Gastrocnemius medialis (tissue), 4 donors: ENCODE data around the gene RXRB. TPM values are rescaled to one million over a fixed set of nuclear protein-coding genes. Genes with fewer than 3 reads are reported as not detected.

Source experiments
- ATAC-seq, 2 donors: fragments of 150-250 bp; one replicate each; pipeline ENCODE4 v1.9.1; 2016
- DNase-seq, 2 donors: peaks; one replicate each; pipeline ENCODE4 v3.0.0-alpha.2; 2019
- H3K27ac ChIP-seq, 4 donors: fragments of 200-600 bp; sonication (generic); 1 replicate in 1 of 4; 2 replicates in 3 of 4; pipeline ENCODE4 v1.5.1; 2016 to 2018; ENCODE audit warnings: mild to moderate bottlenecking in 2 of 4, moderate library complexity in 1 of 4
- H3K27me3 ChIP-seq, 3 donors: fragments of 200-600 bp; sonication (generic) in 2 of 3; 1 replicate in 1 of 3; 2 replicates in 2 of 3; pipeline versions ENCODE4 v1.5.1 to v1.6.0; 2016 to 2019; ENCODE audit warnings: mild to moderate bottlenecking in 1 of 3, moderate library complexity in 1 of 3
- H3K36me3 ChIP-seq, 2 donors: fragments of 200-600 bp; sonication (generic) in 1 of 2; one replicate each; pipeline ENCODE4 v1.5.1; 2017 to 2018
- H3K4me1 ChIP-seq, 2 donors: fragments of 200-600 bp; sonication (generic) in 1 of 2; one replicate each; pipeline ENCODE4 v1.5.1; 2016 to 2017; ENCODE audit warnings: mild to moderate bottlenecking in 2 of 2
- H3K4me3 ChIP-seq, 4 donors: fragments of 200-600 bp; sonication (generic) in 3 of 4; 1 replicate in 1 of 4; 2 replicates in 3 of 4; pipeline ENCODE4 v1.5.1; 2016 to 2019; ENCODE audit warnings: mild to moderate bottlenecking in 2 of 4
- H3K9me3 ChIP-seq, 3 donors: fragments of 200-600 bp; sonication (generic) in 2 of 3; 1 replicate in 1 of 3; 2 replicates in 2 of 3; pipeline ENCODE4 v1.5.1; 2016 to 2019
- POLR2A ChIP-seq, 2 donors: fragments of 450-650 bp; IDR thresholded peaks; one replicate each; pipeline ENCODE4 v1.6.1; 2017; ENCODE audit warnings: antibody characterized with exemption in 2 of 2, mild to moderate bottlenecking in 2 of 2, moderate library complexity in 2 of 2
- in situ Hi-C, 4 donors: fragments of 200-750 bp; cut with MboI; loops; one replicate each; pipeline versions ENCODE4 v1.15.0 to v1.8.0; 2017; ENCODE audit warnings: low sequenced_read_pairs in 4 of 4
- intact Hi-C: fragments of 100-400 bp; cut with DNase I; formaldehyde crosslinking; loops from one replicate; pipeline ENCODE4 v1.15.1; 2023; ENCODE audit warnings: low total_unique reads
- total RNA-seq, 4 donors: library from RNA; depleted of rRNA; stranded (reverse); fragments of >200 nt; gene quantifications; one replicate each; pipeline versions ENCODE4 v1.1.0 to v1.2.3, GENCODE V29; 2016
- TF ChIP-seq, protein P1 (sequence below), 5 experiments: fragments of 450-650 bp in 3 of 5; fragments of 200-600 bp in 2 of 5; sonication (generic) in 2 of 5; IDR thresholded peaks in 4 of 5; conservative IDR thresholded peaks in 1 of 5; 1 replicate in 4 of 5; 2 replicates in 1 of 5; pipeline ENCODE4 v1.5.1; 2016 to 2019; ENCODE audit warnings: antibody characterized with exemption in 5 of 5, mild to moderate bottlenecking in 3 of 5, moderate library complexity in 3 of 5

RXRB gene
- total RNA-seq, 4 donors from 2014 or later, result 20.8 to 38.4 (median 24.6) TPM

- H3K27ac ChIP-seq, result no peak overlapping the region
- no peaks in the 10 kb centered on the region for H3K9me3 ChIP-seq
- intact Hi-C loops, result loop anchor here (10.0 kb wide), 1 partner anchor 153 kb away; no protein-coding TSS in a partner anchor
- in situ Hi-C loops, result loop anchor here in 2 of 4 donors (10.0 kb wide), 1 partner anchor 77 kb away; no protein-coding TSS in a partner anchor
- no peak overlapping the region for H3K4me3 ChIP-seq
- DNase-seq, result no peak
- no peaks in the 10 kb centered on the region for H3K36me3 ChIP-seq
- no peaks in the 10 kb centered on the region for H3K4me1 ChIP-seq
- ATAC-seq, result no peak
- H3K27me3 ChIP-seq, result no peaks in the 10 kb centered on the region
- TF ChIP-seq POLR2A (IDR thresholded peaks at IDR 0.05), result no peak
- TF ChIP-seq, protein P1, sequence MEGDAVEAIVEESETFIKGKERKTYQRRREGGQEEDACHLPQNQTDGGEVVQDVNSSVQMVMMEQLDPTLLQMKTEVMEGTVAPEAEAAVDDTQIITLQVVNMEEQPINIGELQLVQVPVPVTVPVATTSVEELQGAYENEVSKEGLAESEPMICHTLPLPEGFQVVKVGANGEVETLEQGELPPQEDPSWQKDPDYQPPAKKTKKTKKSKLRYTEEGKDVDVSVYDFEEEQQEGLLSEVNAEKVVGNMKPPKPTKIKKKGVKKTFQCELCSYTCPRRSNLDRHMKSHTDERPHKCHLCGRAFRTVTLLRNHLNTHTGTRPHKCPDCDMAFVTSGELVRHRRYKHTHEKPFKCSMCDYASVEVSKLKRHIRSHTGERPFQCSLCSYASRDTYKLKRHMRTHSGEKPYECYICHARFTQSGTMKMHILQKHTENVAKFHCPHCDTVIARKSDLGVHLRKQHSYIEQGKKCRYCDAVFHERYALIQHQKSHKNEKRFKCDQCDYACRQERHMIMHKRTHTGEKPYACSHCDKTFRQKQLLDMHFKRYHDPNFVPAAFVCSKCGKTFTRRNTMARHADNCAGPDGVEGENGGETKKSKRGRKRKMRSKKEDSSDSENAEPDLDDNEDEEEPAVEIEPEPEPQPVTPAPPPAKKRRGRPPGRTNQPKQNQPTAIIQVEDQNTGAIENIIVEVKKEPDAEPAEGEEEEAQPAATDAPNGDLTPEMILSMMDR (IDR thresholded peaks at IDR 0.05 in 4 of 5, conservative IDR thresholded peaks at IDR 0.05 in 1 of 5), result no peak
Measured at GRCh38 chr6:33167374-33168283, 32.8 kb downstream of the RXRB start.

- DNase-seq (no peak), ATAC-seq (no peak)
- in situ Hi-C loops, result loop anchor here in 2 of 4 donors (10.0 kb wide), 1 partner anchor 78 kb away; no protein-coding TSS in a partner anchor
- no peaks in the 10 kb centered on the region for H3K27me3 ChIP-seq
- peaks cover 0 to 1% of the 10 kb centered on the region in 2 donors for H3K4me1 ChIP-seq
- no peaks in the 10 kb centered on the region for H3K36me3 ChIP-seq
- H3K27ac ChIP-seq, result no peak overlapping the region
- no peak for TF ChIP-seq POLR2A (IDR thresholded peaks at IDR 0.05)
- TF ChIP-seq, protein P1 (IDR thresholded peaks at IDR 0.05 in 4 of 5, conservative IDR thresholded peaks at IDR 0.05 in 1 of 5), result no peak
- intact Hi-C loops, result loop anchor here (10.0 kb wide), 1 partner anchor 152 kb away; no protein-coding TSS in a partner anchor
- no peaks in the 10 kb centered on the region for H3K9me3 ChIP-seq
- H3K4me3 ChIP-seq, result no peak overlapping the region
Measured at GRCh38 chr6:33166811-33167210, 33.7 kb downstream of the RXRB start.

- DNase-seq, result no peak
- Histone ChIP-seq H3K9me3 (no peaks in the 10 kb centered on the region), H3K27ac (no peak overlapping the region), H3K4me3 (no peak overlapping the region), H3K36me3 (no peaks in the 10 kb centered on the region), H3K4me1 (peaks cover 0 to 3% of the 10 kb centered on the region in 2 donors), H3K27me3 (no peaks in the 10 kb centered on the region)
- intact Hi-C loops, result loop anchor here (10.0 kb wide), 1 partner anchor 152 kb away; no protein-coding TSS in a partner anchor
- in situ Hi-C loops, result loop anchor here in 2 of 4 donors (10.0 kb wide), 1 partner anchor 78 kb away; no protein-coding TSS in a partner anchor
- no peak for ATAC-seq
- no peak for TF ChIP-seq POLR2A (IDR thresholded peaks at IDR 0.05)
- TF ChIP-seq, protein P1 (IDR thresholded peaks at IDR 0.05 in 4 of 5, conservative IDR thresholded peaks at IDR 0.05 in 1 of 5), result no peak
Measured at GRCh38 chr6:33166363-33166762, 34.1 kb downstream of the RXRB start.

- H3K27ac ChIP-seq, result no peak overlapping the region
- H3K27me3 ChIP-seq, result no peaks in the 10 kb centered on the region
- no peak for DNase-seq
- H3K4me1 ChIP-seq, result peaks cover 0 to 6% of the 10 kb centered on the region in 2 donors
- intact Hi-C loops (loop anchor here (10.0 kb wide), 1 partner anchor 151 kb away; no protein-coding TSS in a partner anchor), in situ Hi-C loops (loop anchor here in 2 of 4 donors (10.0 kb wide), 1 partner anchor 79 kb away; no protein-coding TSS in a partner anchor)
- TF ChIP-seq, protein P1 (IDR thresholded peaks at IDR 0.05 in 4 of 5, conservative IDR thresholded peaks at IDR 0.05 in 1 of 5), result no peak
- TF ChIP-seq POLR2A (IDR thresholded peaks at IDR 0.05), result no peak
- no peak for ATAC-seq
- no peak overlapping the region for H3K4me3 ChIP-seq
- no peaks in the 10 kb centered on the region for H3K9me3 ChIP-seq
- no peaks in the 10 kb centered on the region for H3K36me3 ChIP-seq
Measured at GRCh38 chr6:33165581-33166258, 34.7 kb downstream of the RXRB start.
